Glutamatergic neuron (in vitro differentiated cells): ENCODE data around the gene PPP2R3A. TPM values are rescaled to one million over a fixed set of nuclear protein-coding genes. Genes with fewer than 3 reads are reported as not detected.
"Not testable (repeated sequence)": the region's sequence is repeated elsewhere in the genome, so short reads cannot be mapped to it uniquely, and the experiment has no call there.

Experiments
- DNase-seq: peaks from one replicate; pipeline ENCODE4 v3.0.0; 2022
- H3K27ac Mint-ChIP-seq: one replicate; pipeline ENCODE4 v1.8.0; 2020; ENCODE audit warnings: mild to moderate bottlenecking, mixed read lengths, inconsistent platforms; ENCODE audit not compliant: unreplicated experiment
- H3K27me3 Mint-ChIP-seq: one replicate; pipeline ENCODE4 v1.8.0; 2020; ENCODE audit warnings: mild to moderate bottlenecking, moderate library complexity, mixed read lengths, inconsistent platforms; ENCODE audit not compliant: unreplicated experiment
- H3K36me3 Mint-ChIP-seq: one replicate; pipeline ENCODE4 v1.8.0; 2020; ENCODE audit warnings: mild to moderate bottlenecking, mixed read lengths, inconsistent platforms; ENCODE audit not compliant: unreplicated experiment
- H3K4me1 Mint-ChIP-seq: one replicate; pipeline ENCODE4 v1.8.0; 2020; ENCODE audit warnings: mild to moderate bottlenecking, low read depth, mixed read lengths, inconsistent platforms; ENCODE audit not compliant: unreplicated experiment
- H3K4me3 Mint-ChIP-seq: one replicate; pipeline ENCODE4 v1.8.0; 2020; ENCODE audit warnings: mild to moderate bottlenecking, mixed read lengths, inconsistent platforms; ENCODE audit not compliant: unreplicated experiment
- H3K9me3 Mint-ChIP-seq: one replicate; pipeline ENCODE4 v1.8.0; 2020; ENCODE audit warnings: mild to moderate bottlenecking, moderate library complexity, mixed read lengths, inconsistent platforms; ENCODE audit not compliant: unreplicated experiment
- CTCF ChIP-seq: fragments of 200-600 bp; sonication (generic); IDR thresholded peaks from one replicate; pipeline ENCODE4 v1.5.0; 2021; ENCODE audit not compliant: partially characterized antibody, unreplicated experiment
- total RNA-seq: library from RNA; stranded (reverse); fragmentation: NEBNext Ultra II Directional; extraction: Animal tissue kit (Norgen Biotek cat#: 25700); gene quantifications from one replicate; pipeline ENCODE4 v1.2.1, GENCODE V29; 2021; ENCODE audit not compliant: unreplicated experiment

The PPP2R3A gene
- total RNA-seq, 1 donor from 2014 or later, result 13.0 TPM

DNA sequence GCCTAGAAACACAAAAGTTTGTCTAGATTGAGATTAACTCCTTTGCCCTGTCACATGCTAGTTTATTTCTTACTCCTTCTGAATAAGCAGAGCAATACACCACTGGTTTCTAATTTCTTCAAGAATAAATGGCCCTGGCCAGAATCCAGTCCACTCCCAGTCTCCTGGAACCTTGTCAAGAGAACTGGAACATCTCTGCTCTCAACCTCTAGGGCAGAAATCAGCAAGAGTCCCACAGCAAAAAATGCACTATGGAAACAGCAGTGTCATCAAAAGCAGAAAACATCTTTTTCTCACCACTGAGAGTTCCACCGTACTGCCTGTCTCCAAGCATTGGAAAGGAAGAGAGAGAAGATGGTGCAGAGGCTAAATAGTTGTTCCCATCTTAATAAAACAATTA, 35.9 kb upstream of the PPP2R3A start:
- Mint-ChIP-seq H3K9me3 (no peaks in the 10 kb centered on the region), H3K4me3 (no peak overlapping the region), H3K36me3 (no peaks in the 10 kb centered on the region), H3K27me3 (peaks cover 3% of the 10 kb centered on the region), H3K4me1 (no peaks in the 10 kb centered on the region), H3K27ac (no peak overlapping the region)
- no peak for DNase-seq
- TF ChIP-seq CTCF, result no peak

GRCh38 chr3:135930255-135930654, 35.3 kb upstream of the PPP2R3A start:
- Mint-ChIP-seq H3K4me3 (no peak overlapping the region), H3K27me3 (no peaks in the 10 kb centered on the region), H3K9me3 (no peaks in the 10 kb centered on the region), H3K4me1 (no peaks in the 10 kb centered on the region), H3K27ac (no peak overlapping the region), H3K36me3 (no peaks in the 10 kb centered on the region)
- no peak for TF ChIP-seq CTCF
- no peak for DNase-seq

DNA sequence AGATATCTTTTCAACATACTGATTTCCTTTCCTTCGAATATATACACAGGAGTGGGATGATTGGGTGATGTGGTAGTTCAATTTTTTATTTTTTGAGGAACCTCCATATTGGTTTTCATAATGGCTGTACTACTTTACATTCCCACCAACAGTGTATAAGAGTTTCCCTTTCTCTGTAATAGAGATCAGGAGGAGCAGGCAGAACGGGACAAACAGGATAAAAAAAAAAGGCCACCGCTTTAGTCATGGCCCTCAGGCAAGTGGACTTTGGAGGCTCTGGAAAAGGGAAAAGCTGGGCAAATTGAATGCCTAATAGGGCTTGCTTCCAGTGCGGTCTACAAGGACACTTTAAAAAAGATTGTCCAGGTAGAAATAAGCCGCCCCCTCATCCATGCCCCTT, 30.4 kb upstream of the PPP2R3A start:
- not testable (repeated sequence) for H3K27ac Mint-ChIP-seq

GRCh38 chr3:135937766-135938165, 27.8 kb upstream of the PPP2R3A start:
- not testable (repeated sequence) for H3K9me3 Mint-ChIP-seq, H3K27me3 Mint-ChIP-seq, H3K4me1 Mint-ChIP-seq, H3K36me3 Mint-ChIP-seq, H3K27ac Mint-ChIP-seq, DNase-seq, H3K4me3 Mint-ChIP-seq

More for the DNA sequence above, 30.4 kb upstream of the PPP2R3A start:
- not testable (repeated sequence) for H3K36me3 Mint-ChIP-seq, H3K4me3 Mint-ChIP-seq, H3K27me3 Mint-ChIP-seq, H3K4me1 Mint-ChIP-seq, DNase-seq, H3K9me3 Mint-ChIP-seq

DNA sequence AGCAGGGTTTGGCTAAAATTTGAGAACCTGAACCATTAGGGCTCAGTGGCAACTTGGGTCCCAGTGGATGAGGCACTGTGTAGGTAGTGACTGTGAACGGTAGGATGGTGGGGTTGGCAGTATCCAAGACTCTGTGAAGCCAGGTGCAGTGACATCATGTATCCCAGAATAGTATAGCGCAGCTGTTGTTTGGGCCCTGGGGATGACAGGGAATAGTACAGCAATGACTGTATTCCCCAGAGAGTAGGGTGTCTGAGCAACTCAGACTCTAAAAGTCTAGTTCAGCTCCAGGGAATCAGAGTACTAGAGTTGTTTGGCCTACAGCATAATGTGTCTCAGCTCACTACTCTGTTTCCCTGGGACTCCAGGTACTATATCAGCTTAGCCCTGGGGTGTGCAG, 20.7 kb upstream of the PPP2R3A start:
- H3K27me3 Mint-ChIP-seq, result no peaks in the 10 kb centered on the region
- no peak overlapping the region for H3K27ac Mint-ChIP-seq
- H3K4me1 Mint-ChIP-seq, result no peaks in the 10 kb centered on the region
- H3K36me3 Mint-ChIP-seq, result no peaks in the 10 kb centered on the region
- H3K9me3 Mint-ChIP-seq, result no peaks in the 10 kb centered on the region
- no peak for DNase-seq
- no peak for TF ChIP-seq CTCF
- no peak overlapping the region for H3K4me3 Mint-ChIP-seq

GRCh38 chr3:135950941-135951340, 14.6 kb upstream of the PPP2R3A start:
- Mint-ChIP-seq H3K27ac (no peak overlapping the region), H3K4me1 (no peaks in the 10 kb centered on the region), H3K4me3 (no peak overlapping the region), H3K36me3 (no peaks in the 10 kb centered on the region), H3K27me3 (no peaks in the 10 kb centered on the region), H3K9me3 (no peaks in the 10 kb centered on the region)
- no peak for TF ChIP-seq CTCF
- DNase-seq, result no peak
